ENCODE results near the gene ATRX. TPM values are rescaled to one million over a fixed set of nuclear protein-coding genes. Genes with fewer than 3 reads are reported as not detected.

Gene ATRX
- total and polyA plus RNA-seq, 2 of the 8 experiments (the other 6 are each of a cell fraction or from before 2014, with no cell fraction given): 28.4 to 97.8 TPM

GRCh38 chrX:77638397-77638796 lies 147.6 kb downstream of the ATRX start:
- Histone ChIP-seq H3K9me3 (ENCODE audit: insufficient read depth in 2 of 2, low read depth in 1 of 2, low read length in 1 of 2) (no peaks in the 10 kb centered on the region), H2BK12ac (ENCODE audit: low read depth, low read length) (no peak overlapping the region), H3K27me3 (replicated peaks in 1 of 4; ENCODE audit: control insufficient read depth in 3 of 4, extremely low read depth in 1 of 4, insufficient read depth in 3 of 4, low read length in 3 of 4) (no peaks in the 10 kb centered on the region), H3K18ac (ENCODE audit: extremely low read depth, low read length) (no peak overlapping the region), H2BK15ac (ENCODE audit: low read length) (no peak overlapping the region), H3K4ac (replicated peaks; ENCODE audit: insufficient read length, low read depth, low read length) (no peak overlapping the region), H2BK120ac (replicated peaks; ENCODE audit: low read depth, low read length) (no peak overlapping the region), H3K14ac (ENCODE audit: insufficient read length) (no peak overlapping the region), H3K36me3 (ENCODE audit: control insufficient read depth in 2 of 4, insufficient read depth in 4 of 4, low read length in 3 of 4) (peaks cover 0 to 16% (median 3%) of the 10 kb centered on the region in 4 experiments; a peak in 4 of 8 replicates), H3K4me2 (ENCODE audit: insufficient read depth in 1 of 2, low read depth in 2 of 2, low read length in 2 of 2) (no peak overlapping the region), H2BK20ac (ENCODE audit: low read length) (no peak overlapping the region), H3K23me2 (ENCODE audit: low read depth, low read length) (no peaks in the 10 kb centered on the region), H4K91ac (replicated peaks; ENCODE audit: insufficient read length, low read length) (no peak overlapping the region), H4K8ac (ENCODE audit: extremely low read depth, insufficient read depth, low read length) (no peak overlapping the region), H2BK5ac (ENCODE audit: low read depth, low read length) (no peak overlapping the region), H3K56ac (replicated peaks; ENCODE audit: insufficient read length, low read depth, low read length) (no peak overlapping the region), H3K79me1 (ENCODE audit: low read depth, low read length) (no peaks in the 10 kb centered on the region), H3K9ac (replicated peaks in 1 of 4; ENCODE audit: extremely low read depth in 1 of 4, low read depth in 3 of 4, low read length in 3 of 4) (no peak overlapping the region), H3K27ac (ENCODE audit: low read depth, low read length) (no peak overlapping the region), H4K5ac (ENCODE audit: insufficient read length, low read depth, low read length) (no peak overlapping the region), H2AK5ac (ENCODE audit: low read depth, low read length) (no peak overlapping the region), H2AFZ (ENCODE audit: low read length) (no peak overlapping the region), H3K79me2 (ENCODE audit: control insufficient read depth in 1 of 2, insufficient read depth in 2 of 2, low read length in 2 of 2) (peaks cover 0 to 4% of the 10 kb centered on the region in 2 experiments; a peak in 1 of 4 replicates), H3K23ac (ENCODE audit: insufficient read length) (no peak overlapping the region), H4K20me1 (replicated peaks in 1 of 2; ENCODE audit: control insufficient read depth in 1 of 2, insufficient read depth in 2 of 2, low read length in 2 of 2) (no peaks in the 10 kb centered on the region), H3K4me3 (ENCODE audit: extremely low read depth in 1 of 4, insufficient read depth in 2 of 4, low read depth in 3 of 4, low read length in 4 of 4) (no peak overlapping the region), H3K4me1 (replicated peaks in 1 of 4; ENCODE audit: control insufficient read depth in 3 of 4, insufficient read depth in 4 of 4, low read length in 3 of 4) (no peaks in the 10 kb centered on the region)
- ChIA-PET CTCF (ENCODE audit: partially characterized antibody) (interaction anchor here (1.1 kb wide), 1 partner anchor 10 kb away, joined by 3 read pairs; no protein-coding TSS in a partner anchor), POLR2A (ENCODE audit: partially characterized antibody) (no interaction called here)
- DNase-seq (ENCODE audit: low read depth in 1 of 2, low spot score in 2 of 2): no peak
- WGBS, 2 experiments (ENCODE audit: extremely low coverage in 1 of 2, insufficient coverage in 1 of 2, insufficient read length in 1 of 2, insufficient replicate concordance in 2 of 2, low coverage in 1 of 2, low lambda C conversion rate in 2 of 2, missing lambda C conversion rate in 1 of 2): 95% methylated on average over 7 of the region's 8 CpGs; no CpG with 5 or more reads in 1 of the 2 experiments
- FAIRE-seq: no peak
- no peak for TF ChIP-seq CTCF (IDR thresholded peaks at IDR 0.05; ENCODE audit: control extremely low read depth in 1 of 3, insufficient read depth in 1 of 3, low read depth in 1 of 3, low read length in 3 of 3)
- no peak for TF ChIP-seq KDM1A (IDR thresholded peaks at IDR 0.05; ENCODE audit: borderline replicate concordance, low read length)
- no peak for TF ChIP-seq HDAC2 (IDR thresholded peaks at IDR 0.05; ENCODE audit: borderline replicate concordance in 1 of 2, low read depth in 2 of 2, low read length in 2 of 2)

Measured in H1 (cell line).